ENCODE measurements around the gene GALNT12.

DNA sequence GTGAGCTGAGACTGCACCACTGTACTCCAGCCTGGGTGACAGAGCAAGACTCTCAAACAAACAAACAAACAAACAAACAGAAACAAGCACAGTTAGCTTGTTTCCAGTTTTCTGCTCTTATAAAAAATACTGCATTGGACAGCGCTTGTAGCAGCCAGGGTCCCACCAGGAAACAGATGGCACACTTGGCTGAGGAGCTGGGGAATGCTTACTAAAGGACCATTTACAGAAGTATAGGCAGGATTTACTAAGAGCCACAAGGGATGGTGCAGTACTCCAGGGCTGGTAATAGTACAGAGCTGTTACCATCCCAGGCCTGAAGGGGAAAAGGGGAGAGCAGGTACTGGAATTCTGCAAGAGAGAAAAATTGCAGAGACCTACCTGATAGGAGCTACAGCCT is 5.9 kb upstream of the GALNT12 start:
- no peak for TF ChIP-seq EP300 (IDR thresholded peaks at IDR 0.05)
- TF ChIP-seq, protein P1, sequence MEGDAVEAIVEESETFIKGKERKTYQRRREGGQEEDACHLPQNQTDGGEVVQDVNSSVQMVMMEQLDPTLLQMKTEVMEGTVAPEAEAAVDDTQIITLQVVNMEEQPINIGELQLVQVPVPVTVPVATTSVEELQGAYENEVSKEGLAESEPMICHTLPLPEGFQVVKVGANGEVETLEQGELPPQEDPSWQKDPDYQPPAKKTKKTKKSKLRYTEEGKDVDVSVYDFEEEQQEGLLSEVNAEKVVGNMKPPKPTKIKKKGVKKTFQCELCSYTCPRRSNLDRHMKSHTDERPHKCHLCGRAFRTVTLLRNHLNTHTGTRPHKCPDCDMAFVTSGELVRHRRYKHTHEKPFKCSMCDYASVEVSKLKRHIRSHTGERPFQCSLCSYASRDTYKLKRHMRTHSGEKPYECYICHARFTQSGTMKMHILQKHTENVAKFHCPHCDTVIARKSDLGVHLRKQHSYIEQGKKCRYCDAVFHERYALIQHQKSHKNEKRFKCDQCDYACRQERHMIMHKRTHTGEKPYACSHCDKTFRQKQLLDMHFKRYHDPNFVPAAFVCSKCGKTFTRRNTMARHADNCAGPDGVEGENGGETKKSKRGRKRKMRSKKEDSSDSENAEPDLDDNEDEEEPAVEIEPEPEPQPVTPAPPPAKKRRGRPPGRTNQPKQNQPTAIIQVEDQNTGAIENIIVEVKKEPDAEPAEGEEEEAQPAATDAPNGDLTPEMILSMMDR (IDR thresholded peaks at IDR 0.05) = no peak
- no peak for TF ChIP-seq POLR2A (IDR thresholded peaks at IDR 0.05; ENCODE audit: low read depth)
- no peak for TF ChIP-seq POLR2AphosphoS5 (IDR thresholded peaks at IDR 0.05)
